Stomach smooth muscle (tissue), 2 donors: Measurements from ENCODE around the gene DSCAML1.

Experiments
- H3K27ac ChIP-seq: one replicate; pipeline ENCODE4 v1.7.0; 2013; ENCODE audit warnings: mild to moderate bottlenecking, low read length, inconsistent platforms
- H3K27me3 ChIP-seq, 2 donors: one replicate each; pipeline ENCODE4 v1.7.0; 2013; ENCODE audit warnings: low read length in 2 of 2; ENCODE audit not compliant: insufficient read depth in 2 of 2, control insufficient read depth in 1 of 2
- H3K36me3 ChIP-seq, 2 donors: one replicate each; pipeline ENCODE4 v1.7.0; 2013; ENCODE audit warnings: low read length in 2 of 2; ENCODE audit not compliant: control insufficient read depth in 2 of 2, insufficient read depth in 2 of 2
- H3K4me1 ChIP-seq: one replicate; pipeline ENCODE4 v1.7.0; 2013; ENCODE audit warnings: low read length; ENCODE audit not compliant: control insufficient read depth, insufficient read depth
- H3K4me3 ChIP-seq, 2 donors: one replicate each; pipeline ENCODE4 v1.7.0; 2013; ENCODE audit warnings: low read length in 2 of 2
- H3K9ac ChIP-seq, 2 donors: one replicate each; pipeline ENCODE4 v1.7.0; 2013; ENCODE audit warnings: low read length in 2 of 2, mild to moderate bottlenecking in 1 of 2
- H3K9me3 ChIP-seq, 2 donors: one replicate each; pipeline ENCODE4 v1.7.0; 2013; ENCODE audit warnings: low read length in 2 of 2; ENCODE audit not compliant: control insufficient read depth in 2 of 2
- donor health status: healthy.
- donor health status: Pancreatic carcinoma.

DSCAML1 gene

DNA sequence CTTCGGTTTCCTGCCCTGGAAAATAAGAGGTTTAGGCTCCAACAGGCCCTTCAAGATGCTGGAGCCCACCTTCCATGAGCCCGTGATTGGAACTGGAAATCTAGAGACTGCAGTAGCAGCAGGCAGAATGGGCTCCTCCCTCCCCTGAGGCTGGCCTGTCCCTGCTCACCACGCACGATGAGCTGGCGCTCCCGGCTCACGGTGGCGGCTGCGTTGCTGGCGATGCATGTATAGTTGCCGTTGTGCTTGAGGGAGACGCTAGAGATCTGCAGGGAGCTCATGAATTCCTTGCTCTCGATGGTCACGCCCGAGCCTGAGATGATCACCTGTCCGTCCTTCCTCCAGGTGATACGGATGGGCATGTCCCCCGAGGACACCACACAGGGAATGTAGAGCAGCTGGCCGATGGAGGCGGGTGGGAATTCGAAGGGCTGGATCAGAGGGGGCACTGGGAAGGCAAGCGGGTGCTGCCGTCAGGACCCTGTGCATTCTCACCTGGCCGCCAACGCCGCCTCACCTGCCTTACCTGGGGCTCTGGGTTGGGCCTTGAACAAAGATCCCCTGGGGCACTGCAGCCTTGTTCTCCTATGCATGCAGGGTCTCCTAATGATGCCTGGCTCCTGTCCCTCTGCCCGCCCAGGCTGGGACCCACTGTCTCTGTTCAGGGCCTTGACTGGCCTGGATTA lies 291.6 kb downstream of the DSCAML1 start:
- Histone ChIP-seq H3K9me3 (no peaks in the 10 kb centered on the region), H3K36me3 (no peaks in the 10 kb centered on the region), H3K9ac (no peak overlapping the region), H3K4me1 (no peaks in the 10 kb centered on the region), H3K4me3 (no peak overlapping the region), H3K27me3 (peaks cover 0 to 3% of the 10 kb centered on the region in 2 donors), H3K27ac (no peak overlapping the region)

DNA sequence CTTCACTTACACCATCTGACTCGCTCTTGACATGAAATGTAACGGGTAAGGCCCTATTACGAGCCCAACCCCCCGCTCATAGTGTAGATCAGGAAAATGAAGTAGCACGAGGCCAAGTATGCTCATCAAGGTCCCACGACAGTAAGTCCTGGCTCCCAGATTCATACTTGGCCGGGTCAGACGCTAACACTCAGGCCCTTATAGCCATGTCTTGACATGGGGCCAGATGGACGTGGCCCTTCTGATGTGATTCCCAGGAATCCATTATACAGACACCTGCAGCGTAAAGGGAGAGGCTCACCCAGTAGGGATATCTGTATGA lies 294.3 kb downstream of the DSCAML1 start:
- Histone ChIP-seq H3K4me3 (no peak overlapping the region), H3K27me3 (peaks cover 0 to 3% of the 10 kb centered on the region in 2 donors), H3K4me1 (no peaks in the 10 kb centered on the region), H3K9me3 (no peaks in the 10 kb centered on the region), H3K36me3 (peaks cover 0 to 2% of the 10 kb centered on the region in 2 donors), H3K9ac (no peak overlapping the region), H3K27ac (no peak overlapping the region)

DNA sequence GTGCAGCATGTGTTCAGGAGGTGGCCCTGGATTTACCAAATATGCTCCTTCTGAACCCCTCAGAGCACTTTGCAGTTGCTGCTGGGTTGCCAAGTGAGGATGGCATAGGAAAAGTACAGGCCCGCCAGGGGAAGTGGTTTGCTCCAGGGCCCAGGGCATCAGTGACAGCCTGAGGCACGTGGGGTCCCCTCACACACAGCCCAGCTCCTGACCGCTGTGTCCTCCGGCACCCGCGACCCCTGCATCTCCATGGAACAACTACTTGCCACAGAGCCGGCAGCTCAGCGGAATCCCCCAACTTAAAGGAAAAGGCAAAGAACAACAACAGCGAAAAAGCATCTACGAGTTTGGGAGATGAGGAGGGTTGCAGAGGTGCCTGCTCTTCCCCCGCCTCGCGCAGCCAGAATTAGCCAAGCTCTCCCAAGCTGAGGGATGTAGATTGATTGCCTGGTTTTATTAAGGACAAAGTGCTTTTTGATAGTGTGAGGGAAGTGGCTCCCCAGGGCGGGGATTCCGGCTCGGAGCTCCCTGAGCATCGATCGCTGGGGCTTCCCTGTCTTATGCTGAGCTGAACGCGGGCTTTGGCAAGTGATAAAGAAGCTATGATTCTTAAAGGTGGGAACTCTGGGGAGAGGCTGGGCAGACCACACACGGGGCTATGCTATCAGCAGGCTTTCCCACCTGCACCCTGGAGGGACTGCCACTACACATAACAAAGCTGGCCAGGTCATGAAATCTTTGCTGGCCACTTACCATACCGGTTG lies 294.8 kb downstream of the DSCAML1 start:
- Histone ChIP-seq H3K27ac (no peak overlapping the region), H3K9me3 (no peaks in the 10 kb centered on the region), H3K9ac (no peak overlapping the region)

DNA sequence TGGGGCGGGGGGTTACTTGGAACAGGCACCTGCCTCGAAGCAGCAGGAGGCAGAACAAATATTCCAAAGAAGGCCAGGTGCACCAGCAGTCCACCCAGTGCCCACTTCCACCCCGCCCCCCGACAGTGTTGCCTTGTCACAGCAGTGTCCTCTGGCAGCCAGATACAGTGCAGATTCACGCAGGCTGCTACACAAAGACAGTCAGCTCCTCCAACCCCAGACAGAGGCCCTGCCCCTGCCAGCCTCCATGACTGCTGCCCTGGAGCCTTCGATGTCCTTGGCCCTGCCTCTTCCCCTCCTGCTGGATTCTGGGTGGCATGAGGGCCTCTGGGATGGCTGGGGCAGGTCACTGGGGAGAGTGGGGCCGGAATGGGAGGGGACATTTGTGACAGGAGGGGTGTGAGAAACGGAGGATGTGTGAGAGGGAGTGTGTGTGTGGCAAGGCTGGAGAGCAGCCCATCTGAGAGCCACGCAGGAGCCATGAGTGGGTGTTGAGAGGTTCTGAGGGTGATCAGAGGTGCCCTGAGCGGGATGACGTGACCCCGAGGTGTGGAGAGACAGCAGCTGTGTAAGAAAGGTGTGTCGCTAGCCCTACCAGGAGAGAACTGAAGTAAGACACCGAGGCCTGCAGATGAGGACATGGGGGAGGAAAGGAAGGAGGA lies 295.6 kb downstream of the DSCAML1 start:
- no peak overlapping the region for H3K27ac ChIP-seq
- H3K9ac ChIP-seq: no peak overlapping the region
- no peaks in the 10 kb centered on the region for H3K27me3 ChIP-seq
- no peaks in the 10 kb centered on the region for H3K9me3 ChIP-seq
- H3K4me3 ChIP-seq: no peak overlapping the region
- peaks cover 0 to 2% of the 10 kb centered on the region in 2 donors for H3K36me3 ChIP-seq
- H3K4me1 ChIP-seq: no peaks in the 10 kb centered on the region

More for the DNA sequence above, 294.8 kb downstream of the DSCAML1 start:
- Histone ChIP-seq H3K36me3 (peaks cover 0 to 2% of the 10 kb centered on the region in 2 donors), H3K4me1 (no peaks in the 10 kb centered on the region), H3K4me3 (no peak overlapping the region), H3K27me3 (no peaks in the 10 kb centered on the region)

DNA sequence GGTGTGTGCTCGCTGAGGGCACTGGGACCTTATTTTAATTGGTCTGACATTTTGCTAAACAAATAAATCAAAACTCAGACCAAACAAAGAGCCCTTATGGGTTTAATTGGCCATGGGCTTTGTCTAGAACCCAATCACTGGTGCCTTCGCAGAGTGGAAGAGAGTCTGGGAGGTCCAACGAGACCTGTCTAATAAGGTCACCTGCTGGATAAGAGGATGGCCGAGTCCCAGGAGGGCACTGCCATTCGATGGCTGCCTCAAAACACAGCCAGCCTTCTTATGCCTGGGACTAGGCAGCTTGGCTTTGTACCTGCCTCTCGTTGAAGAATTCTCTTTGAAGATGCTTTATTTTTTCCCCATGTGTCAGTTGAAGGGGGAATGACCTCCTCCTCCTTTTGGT lies 298.2 kb downstream of the DSCAML1 start:
- peaks cover 0 to 2% of the 10 kb centered on the region in 2 donors for H3K27me3 ChIP-seq
- H3K27ac ChIP-seq: no peak overlapping the region
- H3K4me1 ChIP-seq: no peaks in the 10 kb centered on the region
- no peak overlapping the region for H3K9ac ChIP-seq
- H3K9me3 ChIP-seq: no peaks in the 10 kb centered on the region
- H3K36me3 ChIP-seq: peaks cover 0 to 2% of the 10 kb centered on the region in 2 donors
- no peak overlapping the region for H3K4me3 ChIP-seq

DNA sequence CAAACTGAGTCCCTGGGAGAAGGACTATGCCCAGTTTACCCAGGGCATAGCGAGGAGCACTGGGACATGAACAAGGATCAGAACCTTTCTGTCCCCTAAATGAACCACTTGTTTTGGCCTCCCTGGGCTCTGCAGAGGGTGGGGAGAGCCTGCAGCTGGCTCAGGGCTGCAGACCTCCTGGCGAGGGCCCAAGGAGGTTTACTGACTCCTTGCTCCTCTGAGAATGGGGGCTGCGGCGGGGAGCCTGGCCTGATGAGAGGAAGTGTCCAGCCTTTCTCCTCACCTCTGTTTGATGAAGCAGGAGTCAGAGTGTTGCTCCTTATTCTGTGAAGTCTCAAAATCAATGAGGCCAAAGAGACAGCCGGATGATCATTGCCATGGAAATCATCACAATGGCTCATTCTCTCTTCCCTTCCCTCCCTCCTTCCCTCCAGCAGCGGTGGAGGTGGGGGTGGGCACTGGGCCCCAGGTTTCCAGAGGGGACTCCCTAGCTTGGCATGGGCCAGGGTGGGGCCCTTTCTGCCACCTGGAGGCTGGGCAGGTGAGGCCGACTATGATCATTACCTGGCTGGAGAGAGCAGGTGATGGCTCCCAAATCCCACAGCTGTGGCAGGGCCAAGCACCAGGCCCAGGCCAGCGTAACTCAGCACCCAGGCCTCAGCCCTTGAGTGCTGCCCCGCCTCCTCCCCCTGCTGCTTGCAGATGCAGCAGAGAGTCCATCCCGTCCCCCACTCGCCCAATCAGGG lies 299.6 kb downstream of the DSCAML1 start:
- Histone ChIP-seq H3K4me1 (no peaks in the 10 kb centered on the region), H3K9me3 (no peaks in the 10 kb centered on the region), H3K27ac (no peak overlapping the region), H3K4me3 (no peak overlapping the region), H3K9ac (no peak overlapping the region), H3K36me3 (peaks cover 0 to 2% of the 10 kb centered on the region in 2 donors), H3K27me3 (peaks cover 2% of the 10 kb centered on the region in 2 donors)

DNA sequence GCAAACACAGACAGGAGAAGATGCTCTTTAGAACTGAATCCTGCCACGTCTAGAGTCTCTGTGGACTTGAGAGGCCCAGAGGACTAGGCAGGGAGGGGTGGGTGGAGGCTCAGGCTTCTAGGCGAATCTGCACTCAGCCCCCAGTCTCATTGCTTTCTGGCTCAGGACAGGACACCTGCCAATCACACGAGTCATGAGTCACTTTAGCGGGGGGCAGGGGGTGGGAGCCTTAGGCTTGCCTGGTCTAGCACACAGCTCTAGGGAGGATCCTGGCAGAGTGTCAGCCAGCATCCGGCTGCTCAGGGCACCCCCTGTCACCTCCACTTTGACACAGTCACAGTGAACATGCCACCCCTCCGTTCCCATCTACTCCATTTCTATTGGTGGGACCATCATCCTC lies 301.7 kb downstream of the DSCAML1 start:
- Histone ChIP-seq H3K27me3 (peaks cover 2% of the 10 kb centered on the region in 2 donors), H3K9ac (no peak overlapping the region), H3K4me3 (no peak overlapping the region), H3K9me3 (no peaks in the 10 kb centered on the region), H3K4me1 (no peaks in the 10 kb centered on the region), H3K36me3 (peaks cover 0 to 2% of the 10 kb centered on the region in 2 donors), H3K27ac (no peak overlapping the region)

DNA sequence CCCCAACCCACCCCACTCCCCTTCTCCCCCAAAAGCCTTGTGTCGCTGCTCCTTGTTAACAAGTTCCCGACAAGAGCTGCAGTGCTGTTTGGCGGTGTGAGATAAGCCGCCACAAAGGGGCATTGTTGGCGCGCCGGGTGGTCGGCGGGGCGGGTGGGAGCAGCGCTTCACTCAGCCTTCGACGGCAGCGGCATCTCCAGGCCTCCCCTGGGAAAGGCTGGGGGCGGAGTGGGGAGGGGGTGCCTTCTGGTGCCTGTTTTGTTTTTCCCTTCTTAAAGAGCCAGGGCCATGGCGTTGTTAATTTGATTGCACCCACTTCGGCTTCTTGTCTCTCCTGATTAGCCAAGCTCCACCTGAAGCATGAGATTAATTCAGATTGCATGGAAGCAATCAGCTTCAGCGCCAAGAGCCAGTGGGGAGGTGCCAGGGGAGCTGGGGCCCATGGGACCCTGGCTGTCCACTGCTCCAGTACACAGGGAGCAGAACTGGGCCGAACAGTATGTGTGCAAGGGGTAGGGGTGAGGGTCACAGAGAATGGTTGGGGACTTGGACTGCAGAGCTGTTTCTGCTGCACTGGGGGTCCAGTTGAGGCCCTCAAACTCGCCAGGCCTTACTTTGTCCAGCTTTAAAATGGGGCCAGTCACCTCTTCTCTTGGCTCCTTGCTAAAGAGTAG lies 304.3 kb downstream of the DSCAML1 start:
- Histone ChIP-seq H3K36me3 (no peaks in the 10 kb centered on the region), H3K9ac (no peak overlapping the region), H3K9me3 (no peaks in the 10 kb centered on the region), H3K27ac (no peak overlapping the region), H3K4me1 (no peaks in the 10 kb centered on the region), H3K27me3 (peaks cover 2% of the 10 kb centered on the region in 2 donors), H3K4me3 (no peak overlapping the region)

DNA sequence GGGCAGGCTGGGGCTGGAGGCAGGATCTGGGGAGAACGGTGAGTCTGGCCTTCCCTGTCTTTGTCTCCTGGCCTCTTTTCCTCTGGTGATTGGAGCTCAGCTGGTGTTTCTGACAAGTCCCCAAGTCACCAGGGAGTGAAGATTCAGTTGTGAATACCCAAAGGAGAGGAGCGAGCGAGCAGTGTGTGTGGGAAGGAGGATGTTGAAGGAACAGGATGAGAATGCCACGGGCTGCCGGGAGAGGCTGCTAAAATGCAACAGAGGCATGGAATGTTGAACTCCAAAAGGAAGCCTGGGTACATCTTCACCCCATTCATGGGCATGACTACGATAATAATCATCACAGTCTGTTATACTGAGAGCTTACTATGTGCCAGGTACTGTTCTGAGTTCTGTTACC lies 306.1 kb downstream of the DSCAML1 start:
- Histone ChIP-seq H3K9me3 (no peaks in the 10 kb centered on the region), H3K4me3 (no peak overlapping the region), H3K27ac (no peak overlapping the region), H3K4me1 (no peaks in the 10 kb centered on the region), H3K27me3 (peaks cover 2% of the 10 kb centered on the region in 2 donors), H3K9ac (no peak overlapping the region), H3K36me3 (peaks cover 0 to 2% of the 10 kb centered on the region in 2 donors)
